ENCODE results near the gene ABLIM3.
A peak's percentile ranks its signal among the peaks of the same experiment; 100 is the strongest.

ABLIM3 gene

DNA sequence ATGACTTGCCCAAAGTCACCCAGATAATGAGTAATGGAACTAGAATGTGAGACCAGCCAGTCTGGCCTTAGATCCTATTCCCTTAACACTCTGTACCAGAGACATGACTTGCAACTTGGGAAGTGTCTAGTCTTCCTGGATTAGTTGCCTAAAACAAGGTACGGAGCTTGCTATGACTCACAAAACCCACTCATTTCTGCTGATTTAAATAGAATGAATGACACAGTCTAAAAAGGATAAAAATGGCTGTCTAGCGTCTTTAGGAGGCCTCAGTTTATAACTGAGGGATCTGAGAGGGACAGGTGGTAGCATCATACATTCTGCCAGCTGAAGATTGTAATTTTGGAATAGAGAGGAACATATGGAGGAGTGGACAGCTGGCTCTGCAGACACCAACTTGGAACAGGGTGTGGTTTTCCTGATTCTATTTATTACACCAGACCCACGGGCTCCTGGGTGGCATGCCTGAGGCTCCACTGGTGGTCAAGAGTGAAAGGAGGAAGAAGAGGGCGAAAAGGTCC, 62.7 kb downstream of the ABLIM3 start:
- DNase-seq (ENCODE audit: low read depth), result no peak
- in situ Hi-C loops (cut with HindIII; ENCODE audit: low sequenced_read_pairs), result no loop called here
- H3K4me3 ChIP-seq (ENCODE audit: low read depth, low read length), result no peak overlapping the region
- TF ChIP-seq, protein P1, sequence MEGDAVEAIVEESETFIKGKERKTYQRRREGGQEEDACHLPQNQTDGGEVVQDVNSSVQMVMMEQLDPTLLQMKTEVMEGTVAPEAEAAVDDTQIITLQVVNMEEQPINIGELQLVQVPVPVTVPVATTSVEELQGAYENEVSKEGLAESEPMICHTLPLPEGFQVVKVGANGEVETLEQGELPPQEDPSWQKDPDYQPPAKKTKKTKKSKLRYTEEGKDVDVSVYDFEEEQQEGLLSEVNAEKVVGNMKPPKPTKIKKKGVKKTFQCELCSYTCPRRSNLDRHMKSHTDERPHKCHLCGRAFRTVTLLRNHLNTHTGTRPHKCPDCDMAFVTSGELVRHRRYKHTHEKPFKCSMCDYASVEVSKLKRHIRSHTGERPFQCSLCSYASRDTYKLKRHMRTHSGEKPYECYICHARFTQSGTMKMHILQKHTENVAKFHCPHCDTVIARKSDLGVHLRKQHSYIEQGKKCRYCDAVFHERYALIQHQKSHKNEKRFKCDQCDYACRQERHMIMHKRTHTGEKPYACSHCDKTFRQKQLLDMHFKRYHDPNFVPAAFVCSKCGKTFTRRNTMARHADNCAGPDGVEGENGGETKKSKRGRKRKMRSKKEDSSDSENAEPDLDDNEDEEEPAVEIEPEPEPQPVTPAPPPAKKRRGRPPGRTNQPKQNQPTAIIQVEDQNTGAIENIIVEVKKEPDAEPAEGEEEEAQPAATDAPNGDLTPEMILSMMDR (IDR thresholded peaks at IDR 0.05; ENCODE audit: low read depth, low read length, missing control alignments), result no peak

DNA sequence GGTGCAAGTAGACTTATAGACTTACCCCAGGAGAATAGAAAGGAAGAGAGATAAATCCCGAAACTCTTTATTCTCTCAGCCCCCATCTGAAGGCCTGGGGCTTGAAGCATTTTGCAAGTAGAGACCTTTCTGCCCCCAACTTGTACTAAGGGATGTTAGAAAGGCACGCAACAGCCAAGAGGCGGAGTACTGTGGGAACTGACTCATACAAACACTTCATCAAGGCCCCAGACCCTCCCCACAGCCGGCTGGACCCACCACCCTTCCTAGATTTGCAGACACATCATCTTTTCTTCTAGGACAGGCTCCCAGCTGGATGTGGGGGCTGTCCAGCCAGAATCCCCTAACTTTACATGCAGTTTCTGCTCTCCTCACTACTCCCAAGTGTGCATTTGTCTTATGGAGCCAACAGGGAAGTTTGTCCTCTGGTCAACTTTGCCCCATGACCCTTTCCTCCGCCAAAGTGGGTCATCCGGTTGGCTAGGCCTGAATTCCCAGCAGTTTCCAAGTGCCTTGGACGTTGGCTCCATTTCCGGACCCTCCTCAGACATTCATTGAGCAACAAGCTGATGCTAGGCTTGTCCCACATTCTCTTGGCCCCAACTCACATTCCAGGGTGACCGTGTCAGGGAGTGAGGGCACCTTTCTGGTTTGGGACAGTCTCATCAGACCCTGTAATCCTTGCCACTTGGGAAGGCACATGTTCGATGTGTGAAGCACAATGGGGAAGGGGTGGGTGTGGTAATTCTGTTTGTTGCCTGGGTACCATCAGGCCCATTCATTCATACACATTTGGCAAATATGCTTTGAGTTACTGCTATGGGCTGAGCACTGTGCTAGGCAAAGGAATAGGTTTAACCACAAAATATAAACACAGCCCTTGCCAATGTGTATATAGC, 64.6 kb downstream of the ABLIM3 start:
- TF ChIP-seq, protein P1 (IDR thresholded peaks at IDR 0.05; ENCODE audit: low read depth, low read length, missing control alignments), result no peak
- no peak overlapping the region for H3K4me3 ChIP-seq (ENCODE audit: low read depth, low read length)
- peak; percentile 58 for DNase-seq (ENCODE audit: low read depth)
- in situ Hi-C loops (cut with HindIII; ENCODE audit: low sequenced_read_pairs), result no loop called here

DNA sequence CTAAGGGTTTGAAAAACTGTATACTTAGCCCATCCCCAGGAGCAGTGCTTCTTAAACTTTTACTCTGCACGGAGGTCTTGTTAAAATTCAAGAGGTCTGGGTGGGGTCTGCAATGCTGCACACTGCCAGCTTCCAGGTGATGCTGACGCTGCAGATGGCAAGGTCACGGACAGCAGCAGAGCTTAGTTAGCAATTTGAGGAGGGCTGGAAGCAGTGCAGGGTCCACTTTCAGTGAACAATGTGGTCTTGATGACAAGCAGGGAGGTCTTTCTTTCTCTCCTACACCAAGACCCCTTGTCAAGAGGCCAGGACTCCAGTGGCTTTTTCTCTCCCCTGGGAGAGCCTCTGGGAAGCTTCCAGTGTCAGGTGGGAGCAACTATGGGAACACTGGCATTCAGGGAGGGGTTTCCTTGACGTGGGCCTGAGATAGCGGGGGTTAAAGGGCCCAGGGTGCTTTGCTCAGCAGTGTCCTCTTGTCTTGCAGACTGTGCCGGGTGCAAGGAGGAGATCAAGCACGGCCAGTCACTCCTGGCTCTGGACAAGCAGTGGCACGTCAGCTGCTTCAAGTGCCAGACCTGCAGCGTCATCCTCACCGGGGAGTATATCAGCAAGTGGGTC, 65.3 kb downstream of the ABLIM3 start:
- TF ChIP-seq, protein P1 (IDR thresholded peaks at IDR 0.05; ENCODE audit: low read depth, low read length, missing control alignments), result no peak
- no peak overlapping the region for H3K4me3 ChIP-seq (ENCODE audit: low read depth, low read length)
- in situ Hi-C loops (cut with HindIII; ENCODE audit: low sequenced_read_pairs), result no loop called here
- DNase-seq (ENCODE audit: low read depth), result no peak

DNA sequence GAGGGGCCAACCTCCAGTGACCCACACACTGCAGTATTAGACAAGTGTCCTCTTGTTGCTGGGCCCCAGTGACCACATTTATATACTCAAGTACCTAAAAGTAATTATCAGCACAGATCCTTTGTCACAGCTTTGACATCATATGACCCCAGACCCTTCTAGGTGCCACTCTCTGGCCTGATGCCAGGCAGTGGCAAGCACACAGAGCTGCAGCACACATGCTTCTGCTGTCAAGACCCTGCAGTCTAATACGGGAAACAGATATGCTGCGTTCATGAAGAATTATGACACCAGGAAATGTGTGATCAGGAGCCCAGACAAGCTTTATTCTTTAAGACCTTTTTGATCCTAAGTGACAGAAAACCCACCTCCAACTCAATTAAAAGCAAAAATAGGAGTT, 66.5 kb downstream of the ABLIM3 start:
- in situ Hi-C loops (cut with HindIII; ENCODE audit: low sequenced_read_pairs), result no loop called here
- no peak for DNase-seq (ENCODE audit: low read depth)
- no peak overlapping the region for H3K4me3 ChIP-seq (ENCODE audit: low read depth, low read length)
- TF ChIP-seq, protein P1 (IDR thresholded peaks at IDR 0.05; ENCODE audit: low read depth, low read length, missing control alignments), result no peak

DNA sequence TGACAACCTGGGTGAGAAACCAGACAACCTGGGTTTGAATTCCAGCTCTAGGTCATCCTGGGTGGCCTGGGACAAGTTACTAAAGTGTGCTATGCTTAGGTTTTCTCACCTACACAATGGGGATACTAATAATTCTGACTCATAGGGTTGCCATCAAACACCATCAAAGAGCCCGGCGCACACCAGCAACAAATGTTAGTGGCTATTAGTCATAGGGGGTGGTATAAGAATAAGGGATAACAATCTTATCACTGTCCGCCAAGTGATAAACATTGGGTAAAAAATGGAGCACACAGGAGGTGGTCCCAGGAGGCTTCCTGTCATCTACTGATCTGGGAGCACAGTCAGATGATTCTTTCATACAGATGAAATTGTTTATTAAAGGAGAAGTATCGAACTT, 68.9 kb downstream of the ABLIM3 start:
- peak; percentile 16 for DNase-seq (ENCODE audit: low read depth)
- TF ChIP-seq, protein P1 (IDR thresholded peaks at IDR 0.05; ENCODE audit: low read depth, low read length, missing control alignments), result no peak
- in situ Hi-C loops (cut with HindIII; ENCODE audit: low sequenced_read_pairs), result no loop called here
- H3K4me3 ChIP-seq (ENCODE audit: low read depth, low read length), result no peak overlapping the region

DNA sequence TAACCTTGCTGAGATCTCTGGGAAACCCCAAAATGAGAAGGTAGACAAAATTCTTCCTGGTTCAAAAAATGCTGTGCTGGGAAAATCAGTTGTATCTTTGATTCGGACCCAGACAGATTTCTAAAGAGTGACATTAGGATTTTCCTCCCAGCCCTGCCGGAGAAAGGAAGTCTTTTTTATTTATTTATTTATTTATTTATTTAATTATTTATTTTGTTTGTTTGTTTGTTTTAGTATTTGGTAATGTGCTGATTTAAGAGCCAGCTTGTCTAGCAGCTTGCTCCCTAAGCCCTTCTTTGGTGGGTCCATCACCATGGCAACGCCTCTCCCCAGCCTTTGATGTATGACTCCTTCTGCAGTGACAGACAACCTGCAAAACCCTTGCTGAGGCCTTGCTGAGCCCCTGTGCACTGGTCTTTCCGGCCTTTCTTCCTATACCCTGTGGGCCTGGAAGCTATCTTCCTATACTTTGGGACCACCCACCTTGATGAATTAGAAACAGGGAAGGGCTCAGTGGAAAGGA, 69.7 kb downstream of the ABLIM3 start:
- in situ Hi-C loops (cut with HindIII; ENCODE audit: low sequenced_read_pairs), result no loop called here
- TF ChIP-seq, protein P1 (IDR thresholded peaks at IDR 0.05; ENCODE audit: low read depth, low read length, missing control alignments), result no peak
- no peak for DNase-seq (ENCODE audit: low read depth)
- H3K4me3 ChIP-seq (ENCODE audit: low read depth, low read length), result no peak overlapping the region
